Mesenchymal stem cell (in vitro differentiated cells and primary cell): ENCODE measurements around the gene TMEM252.

Experiments used
- DNase-seq: peaks from one replicate; pipeline ENCODE4 v3.0.0-alpha.2; 2013
- H2AFZ ChIP-seq: one replicate; pipeline ENCODE4 v1.6.1; 2013; ENCODE audit warnings: low read depth, mild to moderate bottlenecking, control low read depth, inconsistent platforms, low read length, moderate library complexity
- H2AK5ac ChIP-seq: 2 replicates; pipeline ENCODE4 v1.6.1; 2013; ENCODE audit warnings: low read length, moderate library complexity, mild to moderate bottlenecking, inconsistent platforms; ENCODE audit not compliant: severe bottlenecking
- H2BK120ac ChIP-seq: one replicate; pipeline ENCODE4 v1.6.1; 2013; ENCODE audit warnings: low read depth, mild to moderate bottlenecking, inconsistent platforms, low read length, moderate library complexity
- H2BK12ac ChIP-seq, 2 experiments: one replicate each; pipeline ENCODE4 v1.6.1; 2013; ENCODE audit warnings: inconsistent platforms in 2 of 2, low read length in 2 of 2, mild to moderate bottlenecking in 2 of 2, moderate library complexity in 2 of 2, control low read depth in 1 of 2
- H2BK15ac ChIP-seq: one replicate; pipeline ENCODE4 v1.6.1; 2013; ENCODE audit warnings: mild to moderate bottlenecking, low read depth, inconsistent platforms; ENCODE audit not compliant: poor library complexity, severe bottlenecking
- H2BK5ac ChIP-seq: 2 replicates; pipeline ENCODE4 v1.6.1; 2013; ENCODE audit warnings: low read depth, mild to moderate bottlenecking, low read length, control low read depth, inconsistent platforms; ENCODE audit not compliant: poor library complexity, severe bottlenecking
- H3K14ac ChIP-seq, 2 experiments: one replicate each; pipeline ENCODE4 v1.6.1; 2013; ENCODE audit warnings: inconsistent platforms in 2 of 2, low read length in 2 of 2, control low read depth in 1 of 2, mild to moderate bottlenecking in 1 of 2, moderate library complexity in 1 of 2
- H3K18ac ChIP-seq, 2 experiments: one replicate each; pipeline ENCODE4 v1.6.1; 2013; ENCODE audit warnings: inconsistent platforms in 2 of 2, low read length in 2 of 2, control low read depth in 1 of 2, low read depth in 1 of 2, mild to moderate bottlenecking in 1 of 2
- H3K23ac ChIP-seq, 2 experiments: one replicate each; pipeline ENCODE4 v1.6.1; 2013; ENCODE audit warnings: inconsistent platforms in 2 of 2, low read length in 2 of 2, mild to moderate bottlenecking in 2 of 2, moderate library complexity in 2 of 2, control low read depth in 1 of 2
- H3K27ac ChIP-seq: 2 replicates; pipeline ENCODE4 v1.5.1; 2013; ENCODE audit warnings: mild to moderate bottlenecking, moderate library complexity, low read length, control low read depth, inconsistent platforms; ENCODE audit not compliant: poor library complexity, severe bottlenecking
- H3K27me3 ChIP-seq, 2 experiments: 2 replicates each; pipeline versions ENCODE4 v1.6.1 to v1.7.0; 2013; ENCODE audit warnings: low read length in 2 of 2, mild to moderate bottlenecking in 2 of 2, moderate library complexity in 2 of 2, control low read depth in 1 of 2, inconsistent platforms in 1 of 2; ENCODE audit not compliant: control insufficient read depth in 1 of 2, insufficient read depth in 1 of 2
- H3K36me3 ChIP-seq, 2 experiments: 2 replicates each; pipeline versions ENCODE4 v1.6.1 to v1.7.0; 2013; ENCODE audit warnings: low read length in 2 of 2, control low read depth in 1 of 2, inconsistent platforms in 1 of 2, low read depth in 1 of 2, mild to moderate bottlenecking in 1 of 2; ENCODE audit not compliant: insufficient read depth in 2 of 2, control insufficient read depth in 1 of 2
- H3K4ac ChIP-seq, 2 experiments: one replicate each; pipeline ENCODE4 v1.6.1; 2013; ENCODE audit warnings: inconsistent platforms in 2 of 2, low read length in 2 of 2, mild to moderate bottlenecking in 2 of 2, moderate library complexity in 2 of 2, control low read depth in 1 of 2, low read depth in 1 of 2
- H3K4me1 ChIP-seq: 2 replicates; pipeline ENCODE4 v1.6.1; 2013; ENCODE audit warnings: low read depth, low read length, control low read depth; ENCODE audit not compliant: control insufficient read depth, insufficient read depth
- H3K4me2 ChIP-seq: 2 replicates; pipeline ENCODE4 v1.6.1; 2013; ENCODE audit warnings: low read length, mild to moderate bottlenecking, inconsistent platforms; ENCODE audit not compliant: poor library complexity, severe bottlenecking
- H3K4me3 ChIP-seq, 2 experiments: 2 replicates each; pipeline versions ENCODE4 v1.5.1 to v1.7.0; 2013; ENCODE audit warnings: low read length in 2 of 2, mild to moderate bottlenecking in 2 of 2, control low read depth in 1 of 2, low read depth in 1 of 2; ENCODE audit not compliant: insufficient read depth in 1 of 2
- H3K79me1 ChIP-seq: replicated peaks from 2 replicates; pipeline ENCODE4 v1.6.1; 2013; ENCODE audit warnings: mild to moderate bottlenecking, control low read depth, low read length, inconsistent platforms; ENCODE audit not compliant: poor library complexity, severe bottlenecking
- H3K9ac ChIP-seq: 2 replicates; pipeline ENCODE4 v1.7.0; 2013; ENCODE audit warnings: mild to moderate bottlenecking, low read length, moderate library complexity
- H3K9me3 ChIP-seq: 2 replicates; pipeline ENCODE4 v1.7.0; 2013; ENCODE audit warnings: mild to moderate bottlenecking, low read length; ENCODE audit not compliant: control insufficient read depth
- H4K8ac ChIP-seq: one replicate; pipeline ENCODE4 v1.6.1; 2013; ENCODE audit warnings: inconsistent platforms, mild to moderate bottlenecking, low read length, moderate library complexity
- H4K91ac ChIP-seq: one replicate; pipeline ENCODE4 v1.6.1; 2013; ENCODE audit warnings: mild to moderate bottlenecking, low read length, inconsistent platforms
- WGBS: methylation state at CpG from one replicate; pipeline ENCODE4 v1.1.7; 2013; ENCODE audit warnings: mixed read lengths; 5-methylcytosine and 5-hydroxymethylcytosine counted together

The TMEM252 gene

DNA sequence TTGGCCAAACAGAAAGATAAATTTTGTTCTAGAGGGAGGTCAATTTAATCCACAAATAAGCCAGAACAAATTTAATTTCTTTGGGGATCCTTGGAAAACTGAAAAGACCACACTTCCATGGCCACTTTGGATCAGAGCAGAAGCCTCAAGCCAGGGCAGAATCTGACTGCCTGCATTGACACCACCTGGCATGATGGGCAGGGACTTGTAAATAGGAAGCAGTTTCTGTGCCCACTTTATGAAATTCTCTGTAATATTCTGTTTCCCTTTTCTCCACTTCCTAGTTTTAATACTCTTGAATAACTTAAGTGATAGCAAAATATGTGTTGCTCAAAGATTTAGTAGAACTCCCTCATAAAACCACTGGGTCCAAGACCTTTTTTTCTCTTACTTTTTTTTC, 6.7 kb upstream of the TMEM252 start:
- no peak overlapping the region for H3K23ac ChIP-seq
- no peak overlapping the region for H2BK120ac ChIP-seq
- no peak overlapping the region for H3K4ac ChIP-seq
- H3K9me3 ChIP-seq = no peaks in the 10 kb centered on the region
- H2BK15ac ChIP-seq = no peak overlapping the region
- H4K91ac ChIP-seq = no peak overlapping the region
- no peak overlapping the region for H2AFZ ChIP-seq
- H3K79me1 ChIP-seq = no peaks in the 10 kb centered on the region
- no peak overlapping the region for H3K4me3 ChIP-seq
- H3K9ac ChIP-seq = no peak overlapping the region
- H2BK5ac ChIP-seq = no peak overlapping the region
- H3K36me3 ChIP-seq = no peaks in the 10 kb centered on the region
- H3K4me2 ChIP-seq = no peak overlapping the region
- no peak overlapping the region for H3K27ac ChIP-seq
- H4K8ac ChIP-seq = no peak overlapping the region
- H3K14ac ChIP-seq = no peak overlapping the region
- H3K4me1 ChIP-seq = no peaks in the 10 kb centered on the region
- DNase-seq = no peak
- H2AK5ac ChIP-seq = no peak overlapping the region
- H3K27me3 ChIP-seq = no peaks in the 10 kb centered on the region
- no peak overlapping the region for H2BK12ac ChIP-seq
- H3K18ac ChIP-seq = no peak overlapping the region

DNA sequence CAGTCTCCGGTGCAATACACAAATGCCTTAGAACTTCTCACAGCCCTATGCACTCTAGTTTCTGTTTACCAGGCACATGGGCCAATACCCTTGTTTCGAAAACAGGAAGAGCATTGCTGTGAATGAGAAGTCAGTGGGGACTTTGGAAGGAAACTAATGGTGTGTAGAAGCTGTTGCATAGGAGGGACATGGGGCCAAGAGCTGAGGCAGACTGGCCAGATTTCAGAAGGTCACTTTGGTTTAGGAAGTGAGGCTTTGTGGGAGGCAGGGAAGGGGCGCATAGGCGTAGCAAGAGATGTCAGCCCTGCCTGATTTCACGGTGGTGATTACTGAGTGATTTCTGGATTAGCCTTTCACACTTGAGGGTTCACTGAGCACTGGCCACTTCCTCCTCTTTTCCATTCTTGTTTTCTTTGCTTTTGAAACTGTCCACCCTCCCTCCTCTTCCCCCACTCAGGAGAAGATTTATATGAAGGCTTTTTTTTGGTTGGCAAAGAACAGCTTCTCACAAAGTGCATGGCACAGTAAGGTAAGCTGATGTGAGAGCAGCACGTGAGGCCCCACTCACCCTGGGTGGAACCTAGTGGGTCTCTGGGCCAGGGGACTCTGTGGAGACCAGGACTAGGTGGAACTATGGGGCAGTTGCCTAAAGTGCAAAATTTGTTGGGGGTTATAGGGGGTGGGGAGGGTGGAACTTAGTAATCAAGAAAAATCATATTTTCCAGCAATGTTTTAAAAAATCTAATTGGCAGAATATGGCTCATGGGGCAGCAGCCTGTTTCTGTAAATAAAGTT, 6.1 kb upstream of the TMEM252 start:
- peak; percentile 28 for DNase-seq
- Histone ChIP-seq H3K4me2 (no peak overlapping the region), H2BK120ac (no peak overlapping the region), H3K27ac (no peak overlapping the region), H3K23ac (no peak overlapping the region), H3K4me1 (no peaks in the 10 kb centered on the region), H3K36me3 (no peaks in the 10 kb centered on the region), H4K91ac (no peak overlapping the region), H3K14ac (no peak overlapping the region), H3K18ac (no peak overlapping the region), H3K4ac (no peak overlapping the region), H3K9ac (no peak overlapping the region), H2AFZ (no peak overlapping the region), H3K9me3 (no peaks in the 10 kb centered on the region), H2AK5ac (no peak overlapping the region), H2BK12ac (no peak overlapping the region), H2BK15ac (no peak overlapping the region), H3K79me1 (no peaks in the 10 kb centered on the region), H3K4me3 (no peak overlapping the region), H4K8ac (no peak overlapping the region), H3K27me3 (no peaks in the 10 kb centered on the region), H2BK5ac (no peak overlapping the region)
- WGBS = 73% methylated on average over 4 of the region's 6 CpGs

DNA sequence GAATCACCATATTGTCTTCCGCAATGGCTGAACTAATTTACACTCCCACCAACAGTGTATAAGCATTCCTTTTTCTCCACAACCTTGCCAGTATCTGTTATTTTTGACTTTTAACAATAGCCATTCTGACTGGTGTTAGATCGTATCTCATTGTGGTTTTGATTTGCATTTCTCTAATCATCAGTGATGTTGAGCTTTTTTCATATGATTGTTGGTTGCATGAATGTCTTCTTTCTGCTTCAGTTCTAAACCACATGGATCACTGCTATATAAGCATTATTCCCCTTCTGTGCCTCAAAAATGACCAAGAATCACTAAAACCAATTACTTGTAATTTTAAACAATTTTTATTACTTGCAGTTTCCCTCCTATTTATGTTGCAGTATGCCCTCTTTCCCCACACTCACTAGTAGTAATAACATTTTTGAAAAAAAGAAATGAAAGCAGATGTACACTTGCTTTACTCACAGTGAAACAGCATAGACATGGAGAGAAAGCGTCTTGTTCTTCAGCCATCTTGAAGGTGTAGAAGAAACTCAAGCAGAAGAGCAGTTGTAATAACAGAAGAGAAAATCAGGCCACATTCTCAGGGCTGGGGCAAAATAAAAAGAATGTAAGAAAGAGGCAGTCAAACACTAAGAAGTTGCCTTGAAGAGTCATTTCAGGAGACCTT, 4.5 kb upstream of the TMEM252 start:
- no peak overlapping the region for H4K91ac ChIP-seq
- no peak overlapping the region for H3K14ac ChIP-seq
- no peak overlapping the region for H3K4ac ChIP-seq
- no peak overlapping the region for H2BK15ac ChIP-seq
- no peak overlapping the region for H2BK12ac ChIP-seq
- no peak overlapping the region for H3K4me2 ChIP-seq
- 92% methylated on average over 3 of the region's 3 CpGs for WGBS
- H3K79me1 ChIP-seq = no peaks in the 10 kb centered on the region
- H3K9ac ChIP-seq = no peak overlapping the region
- no peaks in the 10 kb centered on the region for H3K36me3 ChIP-seq
- H3K23ac ChIP-seq = no peak overlapping the region
- no peak overlapping the region for H3K18ac ChIP-seq
- no peaks in the 10 kb centered on the region for H3K4me1 ChIP-seq
- H3K27me3 ChIP-seq = no peaks in the 10 kb centered on the region
- H3K4me3 ChIP-seq = no peak overlapping the region
- no peak overlapping the region for H2AFZ ChIP-seq
- H3K9me3 ChIP-seq = no peaks in the 10 kb centered on the region
- no peak overlapping the region for H4K8ac ChIP-seq
- no peak overlapping the region for H3K27ac ChIP-seq
- no peak overlapping the region for H2BK5ac ChIP-seq
- H2BK120ac ChIP-seq = no peak overlapping the region
- DNase-seq = no peak
- no peak overlapping the region for H2AK5ac ChIP-seq

DNA sequence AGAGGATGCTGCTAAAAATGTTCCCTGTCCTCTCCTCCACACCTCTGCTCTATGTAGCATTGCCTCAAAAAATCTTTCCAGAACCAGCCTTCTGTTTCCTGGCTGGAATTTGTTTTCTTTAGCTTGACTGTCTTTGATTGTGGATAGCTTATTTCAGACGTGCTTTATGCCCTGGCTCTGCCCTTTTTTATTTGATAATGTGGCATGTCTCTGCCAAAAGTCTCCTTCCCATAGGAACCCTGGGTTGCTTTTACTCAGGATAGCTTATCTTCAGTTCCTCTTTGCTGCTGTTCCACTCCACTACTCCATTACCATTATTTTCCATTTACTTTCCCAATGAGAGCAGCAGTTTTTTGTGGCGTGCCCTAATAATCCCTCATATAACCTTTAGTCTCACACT, 885 bp upstream of the TMEM252 start:
- no peaks in the 10 kb centered on the region for H3K27me3 ChIP-seq
- no peak overlapping the region for H3K14ac ChIP-seq
- H3K4me3 ChIP-seq = no peak overlapping the region
- 75% methylated on average over 2 of the region's 2 CpGs for WGBS
- H2AFZ ChIP-seq = no peak overlapping the region
- no peak overlapping the region for H2BK120ac ChIP-seq
- no peak overlapping the region for H3K27ac ChIP-seq
- H3K4me1 ChIP-seq = no peaks in the 10 kb centered on the region
- DNase-seq = no peak
- H2BK5ac ChIP-seq = no peak overlapping the region
- H4K91ac ChIP-seq = no peak overlapping the region
- H3K9me3 ChIP-seq = no peaks in the 10 kb centered on the region
- no peak overlapping the region for H3K4me2 ChIP-seq
- H3K18ac ChIP-seq = no peak overlapping the region
- H3K36me3 ChIP-seq = no peaks in the 10 kb centered on the region
- H3K79me1 ChIP-seq = no peaks in the 10 kb centered on the region
- H4K8ac ChIP-seq = no peak overlapping the region
- no peak overlapping the region for H3K4ac ChIP-seq
- H3K9ac ChIP-seq = no peak overlapping the region
- no peak overlapping the region for H2BK15ac ChIP-seq
- H2AK5ac ChIP-seq = no peak overlapping the region
- no peak overlapping the region for H3K23ac ChIP-seq
- H2BK12ac ChIP-seq = no peak overlapping the region
